ENCODE measurements around the gene SPDYA. TPM values are rescaled to one million over a fixed set of nuclear protein-coding genes. Genes with fewer than 3 reads are reported as not detected.

SPDYA gene
- total RNA-seq, 3 donors from 2014 or later (not counting 1 experiment from before 2014, with no cell fraction given), result 5.6 to 8.1 (median 8.0) TPM

DNA sequence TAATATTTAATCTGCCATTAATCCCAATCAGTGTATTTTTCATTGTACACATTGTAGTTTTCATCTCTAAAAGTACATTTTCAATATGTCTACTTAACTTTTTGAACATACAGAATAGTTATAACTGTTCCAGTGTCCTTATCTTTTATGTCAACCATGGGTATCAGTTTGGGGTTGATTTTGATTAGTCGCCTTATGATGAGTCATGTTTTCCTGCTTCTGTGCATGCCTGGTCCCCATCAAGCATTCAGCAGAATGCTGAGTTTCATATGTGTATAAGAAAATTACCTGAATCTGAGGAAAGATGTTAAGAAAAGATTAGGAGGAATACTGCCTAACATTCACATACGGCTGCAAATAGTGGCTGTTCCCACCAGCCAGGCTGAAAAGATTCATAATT is 17.7 kb downstream of the SPDYA start:
- no peak for ATAC-seq
- Histone ChIP-seq H3K4me3 (ENCODE audit: low read length) (no peak overlapping the region), H3K27me3 (ENCODE audit: control insufficient read depth, insufficient read depth, low read length) (no peaks in the 10 kb centered on the region), H3K9me3 (ENCODE audit: control insufficient read depth, insufficient read depth, low read length) (no peaks in the 10 kb centered on the region), H3K36me3 (ENCODE audit: control insufficient read depth, insufficient read depth, low read length) (no peaks in the 10 kb centered on the region), H3K27ac (ENCODE audit: low read length) (no peak overlapping the region), H3K4me1 (ENCODE audit: control insufficient read depth, insufficient read depth, low read length) (no peaks in the 10 kb centered on the region)
- Mint-ChIP-seq H3K27ac (no peak overlapping the region), H3K27me3 (ENCODE audit: low read depth in 2 of 2) (no peaks in the 10 kb centered on the region), H3K4me3 (no peak overlapping the region), H3K9me3 (no peaks in the 10 kb centered on the region), H3K36me3 (no peaks in the 10 kb centered on the region), H3K4me1 (no peaks in the 10 kb centered on the region)
- no peak for DNase-seq
- no peak for TF ChIP-seq CTCF (IDR thresholded peaks at IDR 0.05)
- 95% methylated on average over 2 of the region's 2 CpGs for WGBS (ENCODE audit: insufficient coverage)
- intact Hi-C loops (cut with micrococcal nuclease), result loop anchor here (10.0 kb wide), 1 partner anchor 186 kb away; no protein-coding TSS in a partner anchor

- H3K27me3 ChIP-seq (ENCODE audit: control insufficient read depth, insufficient read depth, low read length), result no peaks in the 10 kb centered on the region
- no peak overlapping the region for H3K4me3 Mint-ChIP-seq
- no peaks in the 10 kb centered on the region for H3K4me1 ChIP-seq (ENCODE audit: control insufficient read depth, insufficient read depth, low read length)
- TF ChIP-seq CTCF (IDR thresholded peaks at IDR 0.05), result no peak
- H3K27me3 Mint-ChIP-seq (ENCODE audit: low read depth in 2 of 2), result no peaks in the 10 kb centered on the region
- no peak overlapping the region for H3K27ac ChIP-seq (ENCODE audit: low read length)
- H3K9me3 ChIP-seq (ENCODE audit: control insufficient read depth, insufficient read depth, low read length), result no peaks in the 10 kb centered on the region
- intact Hi-C loops (cut with micrococcal nuclease), result no loop called here
- WGBS (ENCODE audit: insufficient coverage), result no CpG with 5 or more reads among the region's 2 CpGs
- no peak for ATAC-seq
- H3K9me3 Mint-ChIP-seq, result no peaks in the 10 kb centered on the region
- DNase-seq, result no peak
- H3K36me3 ChIP-seq (ENCODE audit: control insufficient read depth, insufficient read depth, low read length), result no peaks in the 10 kb centered on the region
- H3K27ac Mint-ChIP-seq, result no peak overlapping the region
- no peaks in the 10 kb centered on the region for H3K4me1 Mint-ChIP-seq
- no peak overlapping the region for H3K4me3 ChIP-seq (ENCODE audit: low read length)
- H3K36me3 Mint-ChIP-seq, result no peaks in the 10 kb centered on the region
Observed at GRCh38 chr2:28833740-28834470, 23.3 kb downstream of the SPDYA start.

GRCh38 chr2:28835781-28836180 is 25.1 kb downstream of the SPDYA start:
- H3K9me3 ChIP-seq (ENCODE audit: control insufficient read depth, insufficient read depth, low read length), result no peaks in the 10 kb centered on the region
- H3K36me3 ChIP-seq (ENCODE audit: control insufficient read depth, insufficient read depth, low read length), result no peaks in the 10 kb centered on the region
- WGBS (ENCODE audit: insufficient coverage), result 100% methylated on average over 1 of the region's 2 CpGs
- H3K27me3 ChIP-seq (ENCODE audit: control insufficient read depth, insufficient read depth, low read length), result no peaks in the 10 kb centered on the region
- Mint-ChIP-seq H3K27ac (no peak overlapping the region), H3K36me3 (no peaks in the 10 kb centered on the region), H3K4me1 (no peaks in the 10 kb centered on the region), H3K9me3 (no peaks in the 10 kb centered on the region), H3K27me3 (ENCODE audit: low read depth in 2 of 2) (no peaks in the 10 kb centered on the region), H3K4me3 (no peak overlapping the region)
- no peaks in the 10 kb centered on the region for H3K4me1 ChIP-seq (ENCODE audit: control insufficient read depth, insufficient read depth, low read length)
- DNase-seq, result no peak
- ATAC-seq, result no peak
- H3K4me3 ChIP-seq (ENCODE audit: low read length), result no peak overlapping the region
- intact Hi-C loops (cut with micrococcal nuclease), result no loop called here
- TF ChIP-seq CTCF (IDR thresholded peaks at IDR 0.05), result no peak
- H3K27ac ChIP-seq (ENCODE audit: low read length), result no peak overlapping the region

GRCh38 chr2:28838971-28839370 is 28.3 kb downstream of the SPDYA start:
- no peaks in the 10 kb centered on the region for H3K36me3 ChIP-seq (ENCODE audit: control insufficient read depth, insufficient read depth, low read length)
- H3K4me1 ChIP-seq (ENCODE audit: control insufficient read depth, insufficient read depth, low read length), result no peaks in the 10 kb centered on the region
- TF ChIP-seq CTCF (IDR thresholded peaks at IDR 0.05), result no peak
- Mint-ChIP-seq H3K27ac (no peak overlapping the region), H3K36me3 (no peaks in the 10 kb centered on the region), H3K9me3 (no peaks in the 10 kb centered on the region), H3K4me1 (no peaks in the 10 kb centered on the region), H3K27me3 (ENCODE audit: low read depth in 2 of 2) (no peaks in the 10 kb centered on the region), H3K4me3 (no peak overlapping the region)
- H3K9me3 ChIP-seq (ENCODE audit: control insufficient read depth, insufficient read depth, low read length), result no peaks in the 10 kb centered on the region
- intact Hi-C loops (cut with micrococcal nuclease), result no loop called here
- ATAC-seq (no peak), DNase-seq (no peak)
- no peak overlapping the region for H3K27ac ChIP-seq (ENCODE audit: low read length)
- H3K4me3 ChIP-seq (ENCODE audit: low read length), result no peak overlapping the region
- H3K27me3 ChIP-seq (ENCODE audit: control insufficient read depth, insufficient read depth, low read length), result no peaks in the 10 kb centered on the region
- WGBS (ENCODE audit: insufficient coverage), result 86% methylated on average over 1 of the region's 2 CpGs
